GM12891 (cell line): ENCODE measurements around the gene LUC7L3.

Experiments used
- PAX5 ChIP-seq: IDR thresholded peaks from 2 replicates; pipeline ENCODE4 v1.6.1; 2011; ENCODE audit warnings: low read length, moderate library complexity, mild to moderate bottlenecking; ENCODE audit not compliant: insufficient read depth, severe bottlenecking
- POLR2A ChIP-seq: IDR thresholded peaks from 2 replicates; pipeline ENCODE4 v1.6.1; 2011; ENCODE audit warnings: low read depth, low read length, control low read depth
- POLR2AphosphoS5 ChIP-seq: IDR thresholded peaks from 2 replicates; pipeline ENCODE4 v1.6.1; 2011; ENCODE audit warnings: low read depth, low read length, control low read depth
- POU2F2 ChIP-seq: IDR thresholded peaks from 2 replicates; pipeline ENCODE4 v1.6.1; 2011; ENCODE audit warnings: low read depth, mild to moderate bottlenecking, control low read depth, low read length, moderate library complexity
- SPI1 ChIP-seq: IDR thresholded peaks from 2 replicates; pipeline ENCODE4 v1.6.1; 2011; ENCODE audit warnings: low read depth, low read length, control low read depth
- TAF1 ChIP-seq: IDR thresholded peaks from 2 replicates; pipeline ENCODE4 v1.6.1; 2011; ENCODE audit warnings: low read depth, low read length, control low read depth

DNA sequence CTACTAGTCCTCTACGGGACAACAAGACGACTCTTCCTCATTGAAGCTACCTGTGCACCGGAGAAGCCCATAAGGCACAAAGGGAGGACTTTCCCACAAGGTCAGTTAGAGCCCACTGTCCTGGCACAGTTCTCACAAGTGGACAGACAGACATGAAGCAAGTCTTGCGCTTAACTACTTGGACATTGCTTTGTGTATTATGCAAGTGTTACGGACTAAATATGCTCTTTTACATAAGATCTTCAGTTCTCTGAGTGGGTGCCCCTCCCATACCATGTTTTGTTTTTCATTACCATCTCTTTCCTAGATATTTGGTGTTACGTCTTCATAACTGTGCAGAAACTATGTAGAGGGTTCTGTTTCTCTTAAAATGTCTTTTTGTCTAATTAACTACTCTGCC is 29.8 kb downstream of the LUC7L3 start:
- TF ChIP-seq TAF1 (no peak), POLR2A (no peak), POLR2AphosphoS5 (no peak), SPI1 (no peak), POU2F2 (no peak), PAX5 (no peak)
